Activated CD4-positive, CD25-positive, alpha-beta regulatory T cell treated with anti-CD3 and anti-CD28 coated beads, Interleukin-2, amount 50 U/mL, for 72 hours (primary cell): ENCODE measurements around the gene PTGIS.

Source experiments
- DNase-seq: peaks from one replicate; pipeline ENCODE4 v3.0.0; 2021

Gene PTGIS

DNA sequence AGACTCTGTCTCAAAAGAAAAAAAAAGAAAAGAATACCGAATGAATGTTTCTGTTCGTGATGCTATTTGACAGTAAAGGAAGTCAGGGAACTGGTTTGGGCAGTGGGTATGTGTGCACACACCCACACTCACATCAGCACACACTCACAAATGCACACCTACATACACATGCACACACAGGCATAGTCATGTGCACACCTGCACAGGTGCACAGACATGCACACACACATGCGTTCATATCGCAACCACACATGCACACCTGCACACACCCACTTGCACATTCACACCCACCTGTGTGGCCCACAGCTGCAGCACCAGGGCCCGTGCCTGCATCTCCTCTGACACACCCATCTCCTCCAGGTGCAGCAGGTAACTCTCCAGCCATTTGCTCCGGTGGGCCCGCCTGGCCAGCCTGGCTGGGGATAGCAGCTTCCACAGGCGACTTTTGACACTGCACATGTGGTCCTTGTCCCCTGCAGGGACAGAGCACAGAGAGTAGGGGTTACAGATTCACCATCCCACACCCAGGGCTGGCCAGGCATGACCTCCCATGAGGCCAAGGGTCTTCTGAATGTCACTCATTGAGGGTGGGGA, 44.1 kb downstream of the PTGIS start:
- no peak for DNase-seq

DNA sequence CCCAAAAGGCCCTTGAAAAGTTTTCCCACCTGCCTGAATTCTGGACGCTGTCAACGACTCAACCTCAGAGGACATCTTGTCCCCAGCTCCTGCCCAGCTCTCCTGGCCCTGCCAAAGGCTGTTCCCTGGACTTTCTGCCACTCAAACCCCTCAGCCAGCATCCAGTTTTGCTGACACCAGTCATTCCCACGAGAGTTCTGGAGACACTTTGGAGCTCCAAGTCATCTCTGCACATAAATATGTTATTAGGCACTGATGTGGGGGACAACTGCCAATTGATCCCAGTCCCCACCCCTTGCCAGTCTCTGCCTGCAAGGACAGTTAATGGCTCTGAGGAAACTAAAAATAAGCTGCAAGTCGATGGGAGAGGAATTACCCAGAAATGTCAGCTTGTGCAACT, 46.6 kb downstream of the PTGIS start:
- no peak for DNase-seq

DNA sequence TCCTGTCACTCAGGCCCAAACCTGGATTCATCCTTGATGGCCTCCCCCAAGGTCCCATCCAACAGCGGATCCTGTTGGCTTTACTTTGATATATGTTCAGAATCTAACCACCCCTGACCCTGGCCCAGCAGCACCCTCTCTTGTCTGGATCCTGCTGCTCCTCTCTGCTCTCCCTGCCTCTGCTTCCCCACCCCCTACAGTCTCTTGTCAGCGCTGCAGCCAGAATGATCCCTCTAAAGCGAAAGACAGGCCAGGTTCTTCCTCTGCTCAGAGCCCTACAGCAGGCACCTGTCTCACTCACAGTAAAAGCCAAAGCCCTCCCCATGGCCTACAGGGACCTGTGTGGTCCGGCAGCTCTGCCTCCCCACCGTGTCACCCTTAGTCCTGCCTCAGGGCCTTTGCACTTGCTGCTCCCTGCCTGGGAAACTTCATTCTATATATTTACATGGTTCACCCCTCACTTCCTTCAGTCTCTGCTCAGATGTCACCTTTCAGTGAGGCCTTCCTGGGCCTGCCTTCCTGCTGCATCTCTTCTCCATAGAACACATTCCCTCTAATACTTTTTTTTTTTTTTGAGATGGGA, 48.1 kb downstream of the PTGIS start:
- DNase-seq = no peak

DNA sequence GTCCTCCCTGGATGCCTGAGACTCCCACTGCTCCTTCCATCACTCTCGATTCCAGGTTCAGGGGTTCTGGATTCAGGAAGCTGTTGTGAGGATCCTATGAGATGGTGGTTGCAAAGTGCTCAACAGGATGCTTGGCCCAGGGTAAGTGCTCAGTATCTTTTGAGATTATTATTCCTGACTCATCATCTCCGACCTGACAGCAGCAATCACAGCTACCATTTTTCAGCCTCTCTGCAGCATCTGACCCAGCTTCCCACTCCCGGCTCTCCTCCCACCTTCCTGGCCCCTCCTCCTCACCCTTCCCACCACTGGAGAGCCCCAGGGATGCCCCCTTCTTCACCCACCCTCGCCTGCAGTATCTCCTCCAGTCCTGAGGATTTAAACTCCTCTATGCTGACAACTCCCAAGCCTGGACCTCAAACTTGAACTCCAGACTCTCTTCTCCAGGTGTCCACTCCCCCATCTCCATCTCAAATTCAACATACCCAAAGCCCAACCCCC, 48.7 kb downstream of the PTGIS start:
- no peak for DNase-seq

DNA sequence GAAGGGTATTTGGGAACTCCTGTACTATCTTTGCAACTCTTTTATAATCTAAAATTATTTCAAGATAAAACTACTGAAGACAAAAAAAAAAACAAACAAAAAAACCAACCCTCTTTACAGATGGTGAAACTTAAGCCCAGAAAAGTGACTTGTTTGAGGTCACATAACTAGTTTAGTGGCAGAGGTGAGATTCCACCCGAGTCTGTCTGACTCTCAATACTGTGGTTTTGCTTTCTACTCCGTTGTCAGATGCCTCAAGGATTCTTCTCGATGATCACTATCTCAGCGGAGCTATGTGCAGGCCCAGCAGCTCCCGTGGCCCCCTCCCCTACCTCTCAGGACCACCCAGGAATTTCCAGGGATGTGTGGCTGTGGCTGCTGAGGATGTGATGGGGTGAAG, 49.4 kb downstream of the PTGIS start:
- no peak for DNase-seq

DNA sequence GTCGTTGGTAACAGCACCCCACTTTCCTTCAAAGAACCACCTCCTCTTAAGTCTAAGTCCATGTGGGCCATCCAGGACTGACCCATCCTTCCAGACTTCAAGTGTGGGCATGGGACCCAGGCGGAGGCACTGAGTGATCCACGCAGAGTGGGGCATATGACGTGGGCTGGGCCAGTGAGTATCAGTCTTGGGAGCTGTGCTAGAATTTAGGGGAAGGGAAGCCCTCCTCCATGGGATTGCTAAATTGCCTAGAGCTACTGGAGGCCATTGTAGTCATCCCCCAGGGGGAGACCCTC, 50.2 kb downstream of the PTGIS start:
- DNase-seq = no peak

DNA sequence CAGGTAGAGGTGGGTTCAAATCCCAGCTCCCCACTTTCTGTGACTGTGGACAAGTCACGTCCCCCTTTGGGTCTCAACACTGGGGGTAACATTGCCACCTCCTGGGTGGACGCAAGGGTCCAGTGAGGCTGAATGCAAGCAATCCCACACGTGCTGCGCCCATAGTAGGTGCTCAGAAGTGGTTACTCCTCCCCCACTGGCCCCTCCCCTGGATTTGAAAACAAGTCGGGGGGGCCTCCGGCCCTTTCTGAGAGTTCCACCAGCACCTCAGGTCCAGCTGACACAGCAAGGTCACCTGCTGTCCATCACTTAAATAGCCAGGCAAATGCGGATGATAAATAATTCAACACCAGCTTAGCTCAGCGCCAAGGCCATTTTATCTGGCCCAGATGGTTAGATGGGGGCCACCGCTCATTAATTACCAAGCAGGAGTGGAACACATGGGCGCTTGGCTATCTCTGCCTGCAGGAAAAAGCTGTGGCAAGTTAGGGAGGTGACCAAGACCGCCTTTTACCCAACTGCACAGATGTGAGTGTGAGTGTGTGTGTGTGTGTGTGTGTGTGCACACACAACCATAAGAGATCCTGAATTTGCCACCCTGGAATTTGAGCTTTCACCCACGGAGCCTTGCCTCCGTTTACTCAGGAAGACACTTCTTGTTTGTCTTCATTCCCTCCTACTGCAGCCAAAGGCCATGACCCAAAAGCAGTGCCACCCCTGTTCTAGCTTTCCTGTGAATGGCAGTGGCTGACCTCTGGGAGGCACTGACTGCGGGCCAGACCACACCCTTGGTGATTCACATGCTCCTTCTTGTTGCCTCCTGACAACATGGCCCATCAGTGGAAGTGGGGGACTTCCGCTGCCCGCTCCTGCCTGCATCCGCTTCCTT, 50.8 kb downstream of the PTGIS start:
- DNase-seq = no peak

DNA sequence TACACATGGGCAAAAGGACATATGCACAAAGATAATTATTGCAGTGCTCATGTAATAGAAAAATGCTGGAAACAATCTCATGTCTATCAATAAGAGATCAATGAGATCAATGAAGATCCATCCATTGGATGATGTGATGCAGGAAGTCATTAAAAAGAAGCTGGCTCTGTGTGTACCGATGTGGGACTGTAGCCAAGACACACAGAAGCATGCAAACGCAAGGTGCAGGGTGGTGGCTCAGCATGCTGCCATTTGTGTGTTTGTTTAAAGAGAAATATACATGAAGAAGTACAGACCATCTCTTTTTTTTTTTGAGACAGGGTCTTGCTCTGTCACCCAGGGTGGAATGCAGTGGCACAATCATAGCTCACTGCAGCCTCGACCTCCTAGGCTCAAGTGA, 52.4 kb downstream of the PTGIS start:
- no peak for DNase-seq

DNA sequence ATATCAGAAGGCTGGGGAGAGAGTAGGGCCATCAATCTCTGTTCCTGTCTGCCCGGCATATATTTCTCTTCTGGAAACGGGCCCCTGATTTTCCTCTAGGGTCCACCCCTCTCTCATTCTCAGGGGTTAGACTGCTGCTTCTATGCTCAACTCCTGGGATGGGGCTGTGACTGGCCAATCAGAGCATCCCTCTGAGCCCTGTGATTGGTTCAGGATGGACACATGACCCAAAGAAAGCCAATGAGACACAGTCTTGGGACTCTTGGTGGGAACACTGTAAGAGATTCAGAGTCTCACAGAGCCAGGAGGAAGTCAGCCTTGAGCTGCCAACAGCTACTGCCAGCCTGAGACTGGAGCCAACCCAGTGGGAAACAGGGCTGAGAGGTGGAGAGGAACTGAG, 54.4 kb downstream of the PTGIS start:
- no peak for DNase-seq

DNA sequence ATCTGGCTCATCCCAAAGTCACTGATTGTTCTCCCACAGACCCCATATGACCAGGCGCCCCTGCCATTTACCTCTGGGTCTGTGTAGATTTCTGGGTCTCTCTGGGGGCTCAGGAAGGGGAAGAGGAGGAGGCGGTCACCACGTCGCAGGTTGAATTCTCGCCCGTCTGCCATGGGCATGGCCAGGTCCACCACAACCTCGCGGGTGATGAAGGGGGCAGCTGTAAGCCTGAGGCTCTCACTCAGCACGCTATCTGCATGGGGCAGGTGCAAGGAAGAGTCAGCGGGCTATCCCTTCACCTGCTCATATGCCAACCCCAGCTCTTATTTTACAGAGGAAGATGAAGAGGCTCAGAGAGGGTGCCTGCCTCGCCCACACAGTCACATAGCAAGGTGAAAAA, 54.9 kb downstream of the PTGIS start:
- DNase-seq = no peak

DNA sequence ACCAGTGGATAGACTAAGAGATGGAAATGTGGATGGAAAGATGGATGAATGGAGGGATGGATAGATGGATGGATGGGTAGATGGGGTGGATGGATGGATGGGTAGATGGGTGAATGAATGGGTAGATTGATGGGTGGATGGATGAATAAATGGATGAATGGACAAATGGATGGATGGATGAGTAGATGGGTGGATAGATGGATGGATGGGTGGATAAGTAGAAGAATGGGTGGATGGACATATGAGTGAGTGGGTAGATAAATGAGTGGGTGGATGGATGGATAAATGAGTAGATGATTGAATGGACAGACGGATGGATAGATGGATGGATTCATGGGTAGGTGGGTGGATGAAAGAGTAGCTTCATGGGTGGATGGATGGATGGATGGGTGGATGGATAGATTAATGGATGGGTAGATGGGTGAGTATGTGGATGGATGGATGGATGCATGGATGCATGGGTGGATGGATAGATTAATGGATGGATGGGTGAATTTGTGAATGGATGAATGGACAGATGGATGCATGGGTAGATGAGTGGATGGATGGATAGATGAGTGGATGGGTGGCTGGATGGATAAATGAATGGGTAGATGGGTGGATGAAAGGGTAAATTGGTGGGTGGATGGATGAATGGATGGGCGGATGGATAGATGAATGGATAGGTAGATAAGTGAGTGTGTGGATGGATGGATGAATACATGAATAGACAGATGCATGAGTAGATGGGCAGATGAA, 56.0 kb downstream of the PTGIS start:
- no peak for DNase-seq

DNA sequence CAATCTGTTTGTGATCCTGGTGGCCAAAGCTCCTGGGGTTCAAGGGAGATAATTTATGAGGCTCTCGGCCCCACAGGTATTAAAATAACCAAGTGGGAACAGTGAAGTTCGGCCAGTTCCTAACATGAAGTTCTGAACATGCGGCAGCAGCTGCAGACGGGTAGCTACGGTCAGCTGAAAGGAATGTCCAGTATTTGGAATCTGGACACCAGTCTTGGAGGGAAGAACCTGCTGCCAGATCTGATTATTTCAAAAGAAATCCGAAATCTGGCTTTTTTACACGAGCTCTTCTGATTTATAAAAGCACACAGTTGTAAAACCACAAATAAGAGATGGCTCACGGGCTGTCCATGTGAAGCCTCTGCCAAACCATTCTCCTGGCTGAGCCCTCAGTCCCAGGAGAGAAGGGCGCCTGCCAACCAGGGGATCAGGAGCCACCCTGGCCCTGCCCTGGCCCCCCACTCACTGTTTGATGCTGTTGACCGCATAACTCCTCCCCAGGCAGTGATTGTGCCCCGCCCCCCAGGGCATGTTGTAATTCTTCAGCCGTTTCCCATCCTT, 57.3 kb downstream of the PTGIS start:
- DNase-seq = no peak

DNA sequence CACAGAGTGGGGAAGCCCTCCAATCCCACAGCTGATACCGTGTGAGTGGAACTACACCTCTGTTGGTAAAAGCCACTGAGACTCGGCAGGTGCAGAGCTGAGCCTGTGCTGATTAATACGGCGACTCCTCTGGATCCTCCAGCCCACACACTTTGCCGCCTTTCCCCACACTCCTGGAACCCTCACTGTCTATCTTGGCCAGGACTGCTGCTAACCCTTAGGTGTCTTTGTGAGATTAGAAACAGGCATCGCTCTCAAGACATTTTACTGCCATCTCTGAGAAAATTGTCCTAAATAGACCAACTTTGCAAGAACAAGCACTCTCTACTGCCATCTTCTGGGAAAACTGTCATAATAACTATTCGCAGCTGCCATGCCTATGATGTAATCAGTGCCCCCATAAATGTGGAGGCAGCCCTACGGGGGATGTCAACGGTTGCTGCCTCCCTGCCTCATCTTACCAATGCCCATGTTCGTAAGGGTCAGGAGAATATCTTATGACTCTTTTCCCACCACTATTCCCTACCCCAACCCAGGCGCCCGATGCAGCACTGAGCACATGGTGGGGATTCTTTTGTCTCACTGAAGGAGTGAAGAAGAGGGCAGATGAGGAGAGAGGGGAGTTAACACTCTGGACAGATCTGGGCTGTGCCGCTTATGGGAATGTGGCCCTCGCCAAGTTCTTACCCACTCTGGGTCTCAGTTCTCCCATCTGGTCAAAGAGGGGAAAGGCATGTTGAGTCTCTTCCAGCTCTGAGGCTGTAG, 59.3 kb downstream of the PTGIS start:
- DNase-seq = no peak

DNA sequence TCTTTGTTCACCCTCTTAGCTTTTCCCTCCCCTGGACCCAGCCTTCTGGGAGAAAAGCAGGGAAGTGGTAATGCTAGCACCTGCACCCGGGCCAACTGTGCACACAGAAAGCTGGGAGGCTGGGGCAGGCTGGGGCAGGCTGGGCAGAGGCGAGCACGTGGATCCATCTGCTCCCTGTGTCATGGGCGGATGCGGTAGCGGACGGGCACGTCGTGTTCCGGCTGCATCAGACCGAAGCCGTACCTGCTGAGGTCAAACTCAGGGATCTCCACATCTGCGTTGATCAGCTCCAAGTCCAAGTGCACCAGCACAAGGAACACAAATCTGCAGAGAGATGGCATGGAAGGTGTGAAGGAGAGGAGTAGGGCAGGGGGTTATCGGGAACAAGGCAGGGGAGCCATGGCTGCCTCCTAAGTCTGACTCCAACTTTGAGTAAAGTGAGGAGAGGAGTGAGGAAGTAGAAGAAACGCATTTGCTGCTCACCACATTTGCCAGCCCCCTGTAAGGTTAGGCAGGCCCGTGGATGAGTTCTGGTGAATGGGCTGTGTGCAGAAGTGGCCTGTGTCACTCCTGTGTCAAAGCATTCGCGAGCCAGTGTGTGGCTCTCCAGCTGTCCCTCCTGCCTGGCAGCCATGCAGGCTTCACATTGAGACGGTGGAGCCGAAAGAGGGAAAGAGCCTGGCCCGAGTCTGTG, 60.0 kb downstream of the PTGIS start:
- no peak for DNase-seq

DNA sequence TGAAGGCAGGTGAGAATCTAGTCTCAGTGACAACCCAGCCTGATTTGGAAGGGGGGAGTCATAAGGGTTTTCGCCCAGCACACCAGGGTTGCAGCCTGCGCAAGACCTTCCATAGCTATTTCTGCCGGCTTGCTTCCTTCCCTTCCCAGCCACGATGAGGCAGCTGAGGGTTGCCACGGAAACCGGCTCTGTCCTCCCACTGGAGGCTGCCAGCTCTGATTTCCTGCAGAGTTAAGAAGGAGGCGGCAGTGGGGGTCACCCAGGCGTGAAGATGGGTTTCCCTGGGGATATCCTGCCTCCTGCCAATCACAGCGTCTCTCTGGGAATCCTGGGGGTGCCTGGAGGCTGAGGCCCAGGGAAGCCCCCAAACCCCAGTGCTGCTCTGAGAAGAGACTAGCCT, 62.4 kb downstream of the PTGIS start:
- no peak for DNase-seq

DNA sequence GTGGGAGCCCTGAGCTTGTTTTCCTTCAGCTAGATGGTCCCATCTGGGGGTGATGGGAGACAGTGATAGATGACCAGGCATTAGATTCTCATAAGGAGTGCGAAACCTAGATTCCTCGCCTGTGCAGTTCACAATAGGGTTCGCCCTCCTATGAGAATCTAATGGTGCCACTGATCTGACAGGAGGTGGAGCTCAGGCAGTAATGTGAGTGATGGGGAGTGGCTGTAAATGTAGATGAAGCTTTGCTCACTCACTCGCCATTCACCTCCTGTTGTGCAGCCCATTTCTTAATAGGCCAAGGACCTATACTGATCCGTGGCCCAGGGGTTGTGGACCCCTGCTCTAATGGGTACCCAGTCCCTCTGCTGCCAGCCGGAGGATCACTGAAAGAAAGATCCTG, 64.8 kb downstream of the PTGIS start:
- DNase-seq = no peak

DNA sequence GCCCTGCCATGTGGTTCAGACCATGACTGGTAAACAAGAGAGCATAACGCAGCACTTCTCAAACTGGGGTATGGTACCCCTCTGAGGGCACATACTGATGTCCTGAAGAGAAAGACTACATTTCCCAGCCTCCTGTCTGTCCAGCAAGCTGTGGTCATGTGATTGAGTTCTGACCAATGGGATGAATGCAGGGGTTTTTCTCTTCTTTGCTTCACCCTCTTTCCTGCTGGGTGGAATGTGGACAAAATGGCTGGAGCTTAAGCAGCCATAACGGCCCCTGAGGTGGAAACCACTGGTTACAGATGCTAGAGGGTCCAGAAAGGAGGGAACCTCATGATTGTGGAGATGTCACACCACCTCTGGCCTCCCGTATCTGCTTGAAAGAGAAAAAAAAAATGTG, 66.0 kb downstream of the PTGIS start:
- DNase-seq = no peak

DNA sequence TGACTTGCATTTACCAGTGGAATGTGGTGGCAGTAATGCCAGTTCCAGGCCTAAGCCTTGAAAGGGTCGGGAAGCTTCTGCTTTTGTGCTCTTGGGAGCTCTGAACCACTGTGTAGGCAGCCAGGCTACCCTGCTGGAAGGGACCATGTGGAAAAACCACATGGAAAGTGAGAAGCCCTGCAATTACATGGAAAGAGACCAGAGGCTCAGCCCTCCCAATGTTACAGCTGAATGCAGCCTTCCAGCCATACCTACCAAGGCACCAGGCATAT, 70.6 kb downstream of the PTGIS start:
- DNase-seq = no peak

DNA sequence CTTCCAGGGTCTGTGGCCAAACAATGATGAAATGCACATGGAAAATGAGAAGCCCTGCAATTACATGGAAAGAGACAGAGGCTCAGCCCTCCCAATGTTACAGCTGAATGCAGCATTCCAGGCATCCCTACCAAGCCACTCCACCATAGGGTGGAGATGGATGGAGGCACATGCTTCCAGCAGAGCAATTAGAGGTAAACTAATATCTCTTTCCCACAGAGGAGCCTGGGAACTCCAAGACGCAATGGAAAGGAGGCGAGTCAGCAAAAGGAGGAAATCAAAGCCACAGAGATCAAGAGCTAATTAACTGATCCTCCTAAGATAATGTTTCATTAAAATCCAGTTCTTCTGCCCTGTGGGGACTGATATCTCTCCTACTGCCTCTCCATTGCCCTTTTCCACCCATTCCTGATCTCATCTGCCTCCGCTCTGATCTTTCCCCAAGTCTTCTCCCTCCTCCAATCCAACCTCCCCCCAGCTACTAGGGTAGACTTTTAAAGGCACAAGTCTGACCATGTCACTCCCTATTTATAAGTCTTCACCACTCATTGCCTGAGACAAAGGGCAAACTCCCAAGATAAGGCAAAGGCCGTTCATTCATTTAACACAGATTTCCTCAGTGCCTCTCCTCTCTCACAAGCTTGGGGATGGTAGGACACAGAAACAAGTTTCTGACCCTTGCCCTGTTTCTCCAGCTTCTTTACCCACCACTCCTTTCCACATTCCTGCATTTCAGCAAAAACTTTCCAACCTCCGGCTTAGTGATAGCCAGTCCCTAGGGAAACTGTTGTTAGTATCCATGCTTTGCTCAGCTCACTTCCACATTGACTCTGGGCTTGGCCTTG, 71.2 kb downstream of the PTGIS start:
- no peak for DNase-seq

DNA sequence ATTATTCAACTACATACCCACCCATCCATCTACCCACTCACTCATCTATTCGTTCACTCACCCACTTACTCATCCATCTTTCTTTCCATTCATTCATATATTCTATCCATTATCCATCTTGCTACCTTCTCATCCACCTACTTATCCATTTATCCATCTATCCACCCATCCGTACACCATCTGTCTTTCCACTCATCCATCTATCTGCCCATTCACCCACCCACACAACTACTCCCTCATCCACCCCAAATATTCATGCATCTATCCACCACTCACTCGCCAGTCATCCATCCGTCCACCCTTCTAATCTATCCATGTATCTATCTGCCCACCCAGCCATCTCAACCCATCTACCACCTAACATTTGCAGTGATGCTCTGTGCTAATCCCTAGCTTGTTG, 71.9 kb downstream of the PTGIS start:
- DNase-seq = no peak

DNA sequence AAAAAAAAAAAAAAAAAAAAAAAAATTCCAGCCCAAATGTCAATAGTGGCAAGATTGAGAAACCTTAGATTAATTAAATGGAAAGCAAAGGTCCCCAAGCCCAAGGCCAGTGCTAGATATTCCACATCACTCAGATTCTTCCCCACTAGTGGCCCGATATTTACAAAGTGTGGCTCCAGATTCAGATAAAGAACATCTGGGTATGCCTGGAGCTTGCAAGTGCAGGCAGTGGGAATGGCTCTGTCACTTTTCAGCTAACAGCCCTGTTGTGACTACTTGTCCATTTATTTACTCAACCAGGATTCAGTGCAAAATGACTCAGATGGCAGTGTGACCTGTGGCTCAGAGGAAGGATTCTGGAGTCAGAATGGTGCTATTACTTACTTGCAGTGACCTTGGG, 77.2 kb downstream of the PTGIS start:
- no peak for DNase-seq
